ENCODE measurements around the gene IARS2. TPM values are rescaled to one million over a fixed set of nuclear protein-coding genes. Genes with fewer than 3 reads are reported as not detected.

Gene IARS2
- total RNA-seq, 1 experiment from 2014 or later: 73.9 TPM

DNA sequence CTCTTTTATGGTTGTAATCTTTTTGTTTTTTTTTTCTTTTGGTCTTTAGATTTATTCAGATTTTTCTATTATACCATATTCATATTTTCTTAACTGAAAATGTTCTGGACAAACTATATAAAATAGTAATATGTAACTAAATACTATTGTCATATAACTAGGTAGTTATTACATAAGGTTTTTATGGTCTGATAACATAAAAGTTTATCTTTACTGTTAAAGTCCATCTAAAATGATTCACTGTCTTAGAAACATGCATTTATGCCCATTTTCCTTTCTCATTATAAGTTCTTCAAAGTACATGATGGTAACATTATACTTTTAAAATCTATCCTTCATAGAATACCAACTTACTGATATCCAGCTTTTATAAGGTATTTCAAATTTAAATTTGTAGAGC lies 29.1 kb downstream of the IARS2 start (continued):
- TF ChIP-seq, protein P1, sequence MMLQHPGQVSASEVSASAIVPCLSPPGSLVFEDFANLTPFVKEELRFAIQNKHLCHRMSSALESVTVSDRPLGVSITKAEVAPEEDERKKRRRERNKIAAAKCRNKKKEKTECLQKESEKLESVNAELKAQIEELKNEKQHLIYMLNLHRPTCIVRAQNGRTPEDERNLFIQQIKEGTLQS (CRISPR knock-in tag; conservative IDR thresholded peaks at IDR 0.05): no peak
- TF ChIP-seq NR2C2 (CRISPR knock-in tag; IDR thresholded peaks at IDR 0.05): no peak

DNA sequence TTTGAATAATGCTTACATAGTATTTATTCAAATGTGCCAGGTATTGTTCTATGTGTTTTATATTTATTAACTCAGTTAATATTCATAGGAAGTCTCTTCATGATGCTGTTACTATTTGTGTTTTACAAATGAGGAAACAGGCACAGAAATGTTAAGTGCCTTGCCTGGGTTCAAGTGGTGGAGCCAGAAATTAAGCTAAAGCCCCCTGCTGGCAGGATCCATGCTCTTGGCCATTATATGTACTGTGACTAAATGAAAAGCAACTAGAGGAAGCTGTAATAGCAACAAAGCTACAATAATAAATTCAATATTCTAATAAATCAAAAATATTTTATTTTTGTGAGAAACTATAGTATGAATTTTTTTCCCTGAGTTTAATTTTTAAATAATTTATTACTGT lies 30.0 kb downstream of the IARS2 start:
- Mint-ChIP-seq H3K4me3 (no peak overlapping the region), H3K27ac (no peak overlapping the region), H3K4me1 (0 out of 2 replicates have a peak, but pooled peaks cover 5% of the 10 kb centered on the region), H3K9me3 (no peaks in the 10 kb centered on the region), H3K27me3 (ENCODE audit: low read depth) (no peaks in the 10 kb centered on the region), H3K36me3 (peaks cover 17% of the 10 kb centered on the region)
- DNase-seq (ENCODE audit: low spot score): peak; percentile 26
- ATAC-seq: no peak
- CTCF ChIA-PET: interaction anchor here (0.5 to 3.4 kb wide), 14 partner anchors 9 to 157 kb away, joined by 3 to 29 read pairs (median 3); partner anchors contain the start of gene BPNT1
- TF ChIP-seq ZBTB21 (CRISPR knock-in tag; IDR thresholded peaks at IDR 0.05; ENCODE audit: borderline replicate concordance): no peak
- TF ChIP-seq, protein P2, sequence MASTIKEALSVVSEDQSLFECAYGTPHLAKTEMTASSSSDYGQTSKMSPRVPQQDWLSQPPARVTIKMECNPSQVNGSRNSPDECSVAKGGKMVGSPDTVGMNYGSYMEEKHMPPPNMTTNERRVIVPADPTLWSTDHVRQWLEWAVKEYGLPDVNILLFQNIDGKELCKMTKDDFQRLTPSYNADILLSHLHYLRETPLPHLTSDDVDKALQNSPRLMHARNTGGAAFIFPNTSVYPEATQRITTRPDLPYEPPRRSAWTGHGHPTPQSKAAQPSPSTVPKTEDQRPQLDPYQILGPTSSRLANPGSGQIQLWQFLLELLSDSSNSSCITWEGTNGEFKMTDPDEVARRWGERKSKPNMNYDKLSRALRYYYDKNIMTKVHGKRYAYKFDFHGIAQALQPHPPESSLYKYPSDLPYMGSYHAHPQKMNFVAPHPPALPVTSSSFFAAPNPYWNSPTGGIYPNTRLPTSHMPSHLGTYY (CRISPR knock-in tag; IDR thresholded peaks at IDR 0.05): no peak
- TF ChIP-seq, protein P3, sequence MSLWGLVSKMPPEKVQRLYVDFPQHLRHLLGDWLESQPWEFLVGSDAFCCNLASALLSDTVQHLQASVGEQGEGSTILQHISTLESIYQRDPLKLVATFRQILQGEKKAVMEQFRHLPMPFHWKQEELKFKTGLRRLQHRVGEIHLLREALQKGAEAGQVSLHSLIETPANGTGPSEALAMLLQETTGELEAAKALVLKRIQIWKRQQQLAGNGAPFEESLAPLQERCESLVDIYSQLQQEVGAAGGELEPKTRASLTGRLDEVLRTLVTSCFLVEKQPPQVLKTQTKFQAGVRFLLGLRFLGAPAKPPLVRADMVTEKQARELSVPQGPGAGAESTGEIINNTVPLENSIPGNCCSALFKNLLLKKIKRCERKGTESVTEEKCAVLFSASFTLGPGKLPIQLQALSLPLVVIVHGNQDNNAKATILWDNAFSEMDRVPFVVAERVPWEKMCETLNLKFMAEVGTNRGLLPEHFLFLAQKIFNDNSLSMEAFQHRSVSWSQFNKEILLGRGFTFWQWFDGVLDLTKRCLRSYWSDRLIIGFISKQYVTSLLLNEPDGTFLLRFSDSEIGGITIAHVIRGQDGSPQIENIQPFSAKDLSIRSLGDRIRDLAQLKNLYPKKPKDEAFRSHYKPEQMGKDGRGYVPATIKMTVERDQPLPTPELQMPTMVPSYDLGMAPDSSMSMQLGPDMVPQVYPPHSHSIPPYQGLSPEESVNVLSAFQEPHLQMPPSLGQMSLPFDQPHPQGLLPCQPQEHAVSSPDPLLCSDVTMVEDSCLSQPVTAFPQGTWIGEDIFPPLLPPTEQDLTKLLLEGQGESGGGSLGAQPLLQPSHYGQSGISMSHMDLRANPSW (CRISPR knock-in tag; conservative IDR thresholded peaks at IDR 0.05; ENCODE audit: low read depth): no peak
- TF ChIP-seq, protein P4, sequence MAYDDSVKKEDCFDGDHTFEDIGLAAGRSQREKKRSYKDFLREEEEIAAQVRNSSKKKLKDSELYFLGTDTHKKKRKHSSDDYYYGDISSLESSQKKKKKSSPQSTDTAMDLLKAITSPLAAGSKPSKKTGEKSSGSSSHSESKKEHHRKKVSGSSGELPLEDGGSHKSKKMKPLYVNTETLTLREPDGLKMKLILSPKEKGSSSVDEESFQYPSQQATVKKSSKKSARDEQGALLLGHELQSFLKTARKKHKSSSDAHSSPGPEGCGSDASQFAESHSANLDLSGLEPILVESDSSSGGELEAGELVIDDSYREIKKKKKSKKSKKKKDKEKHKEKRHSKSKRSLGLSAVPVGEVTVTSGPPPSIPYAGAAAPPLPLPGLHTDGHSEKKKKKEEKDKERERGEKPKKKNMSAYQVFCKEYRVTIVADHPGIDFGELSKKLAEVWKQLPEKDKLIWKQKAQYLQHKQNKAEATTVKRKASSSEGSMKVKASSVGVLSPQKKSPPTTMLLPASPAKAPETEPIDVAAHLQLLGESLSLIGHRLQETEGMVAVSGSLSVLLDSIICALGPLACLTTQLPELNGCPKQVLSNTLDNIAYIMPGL (CRISPR knock-in tag; IDR thresholded peaks at IDR 0.05): no peak
- POLR2A ChIA-PET: no interaction called here

DNA sequence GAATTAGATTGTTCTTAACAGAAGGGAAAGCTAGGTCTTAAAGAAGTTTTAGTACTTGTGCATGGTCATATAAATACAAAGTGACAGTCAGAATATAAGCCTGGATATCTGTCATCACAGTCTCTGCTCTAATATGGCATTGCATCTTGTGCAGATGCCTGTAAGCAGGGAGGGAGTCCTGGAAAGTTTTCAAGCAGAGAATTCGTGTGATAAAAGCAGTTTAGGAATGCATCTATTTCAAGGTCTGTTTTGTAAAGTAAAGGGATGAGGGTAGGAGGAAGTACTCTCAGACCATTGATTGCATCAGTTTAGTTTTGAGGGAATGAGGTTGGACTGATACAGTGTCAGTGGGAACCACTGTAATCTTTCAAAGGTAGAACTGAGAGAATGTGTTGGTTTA lies 30.6 kb downstream of the IARS2 start:
- POLR2A ChIA-PET: no interaction called here
- TF ChIP-seq, protein P5, sequence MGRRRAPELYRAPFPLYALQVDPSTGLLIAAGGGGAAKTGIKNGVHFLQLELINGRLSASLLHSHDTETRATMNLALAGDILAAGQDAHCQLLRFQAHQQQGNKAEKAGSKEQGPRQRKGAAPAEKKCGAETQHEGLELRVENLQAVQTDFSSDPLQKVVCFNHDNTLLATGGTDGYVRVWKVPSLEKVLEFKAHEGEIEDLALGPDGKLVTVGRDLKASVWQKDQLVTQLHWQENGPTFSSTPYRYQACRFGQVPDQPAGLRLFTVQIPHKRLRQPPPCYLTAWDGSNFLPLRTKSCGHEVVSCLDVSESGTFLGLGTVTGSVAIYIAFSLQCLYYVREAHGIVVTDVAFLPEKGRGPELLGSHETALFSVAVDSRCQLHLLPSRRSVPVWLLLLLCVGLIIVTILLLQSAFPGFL (CRISPR knock-in tag; IDR thresholded peaks at IDR 0.05; ENCODE audit: borderline replicate concordance): no peak
- TF ChIP-seq ZNF423 (CRISPR knock-in tag; IDR thresholded peaks at IDR 0.05) (no peak), ZNF121 (CRISPR knock-in tag; IDR thresholded peaks at IDR 0.05) (no peak), GABPB1 (CRISPR knock-in tag; IDR thresholded peaks at IDR 0.05) (no peak), ZNF317 (CRISPR knock-in tag; IDR thresholded peaks at IDR 0.05; ENCODE audit: borderline replicate concordance, low read depth) (no peak), ELF4 (CRISPR knock-in tag; IDR thresholded peaks at IDR 0.05; ENCODE audit: low read depth) (no peak), MYBL2 (CRISPR knock-in tag; IDR thresholded peaks at IDR 0.05) (no peak), KAT7 (CRISPR knock-in tag; IDR thresholded peaks at IDR 0.05; ENCODE audit: borderline replicate concordance) (no peak)
- TF ChIP-seq, protein P3 (CRISPR knock-in tag; conservative IDR thresholded peaks at IDR 0.05; ENCODE audit: low read depth): no peak
- TF ChIP-seq, protein P6, sequence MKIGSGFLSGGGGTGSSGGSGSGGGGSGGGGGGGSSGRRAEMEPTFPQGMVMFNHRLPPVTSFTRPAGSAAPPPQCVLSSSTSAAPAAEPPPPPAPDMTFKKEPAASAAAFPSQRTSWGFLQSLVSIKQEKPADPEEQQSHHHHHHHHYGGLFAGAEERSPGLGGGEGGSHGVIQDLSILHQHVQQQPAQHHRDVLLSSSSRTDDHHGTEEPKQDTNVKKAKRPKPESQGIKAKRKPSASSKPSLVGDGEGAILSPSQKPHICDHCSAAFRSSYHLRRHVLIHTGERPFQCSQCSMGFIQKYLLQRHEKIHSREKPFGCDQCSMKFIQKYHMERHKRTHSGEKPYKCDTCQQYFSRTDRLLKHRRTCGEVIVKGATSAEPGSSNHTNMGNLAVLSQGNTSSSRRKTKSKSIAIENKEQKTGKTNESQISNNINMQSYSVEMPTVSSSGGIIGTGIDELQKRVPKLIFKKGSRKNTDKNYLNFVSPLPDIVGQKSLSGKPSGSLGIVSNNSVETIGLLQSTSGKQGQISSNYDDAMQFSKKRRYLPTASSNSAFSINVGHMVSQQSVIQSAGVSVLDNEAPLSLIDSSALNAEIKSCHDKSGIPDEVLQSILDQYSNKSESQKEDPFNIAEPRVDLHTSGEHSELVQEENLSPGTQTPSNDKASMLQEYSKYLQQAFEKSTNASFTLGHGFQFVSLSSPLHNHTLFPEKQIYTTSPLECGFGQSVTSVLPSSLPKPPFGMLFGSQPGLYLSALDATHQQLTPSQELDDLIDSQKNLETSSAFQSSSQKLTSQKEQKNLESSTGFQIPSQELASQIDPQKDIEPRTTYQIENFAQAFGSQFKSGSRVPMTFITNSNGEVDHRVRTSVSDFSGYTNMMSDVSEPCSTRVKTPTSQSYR (CRISPR knock-in tag; IDR thresholded peaks at IDR 0.05): no peak
- TF ChIP-seq, protein P7, sequence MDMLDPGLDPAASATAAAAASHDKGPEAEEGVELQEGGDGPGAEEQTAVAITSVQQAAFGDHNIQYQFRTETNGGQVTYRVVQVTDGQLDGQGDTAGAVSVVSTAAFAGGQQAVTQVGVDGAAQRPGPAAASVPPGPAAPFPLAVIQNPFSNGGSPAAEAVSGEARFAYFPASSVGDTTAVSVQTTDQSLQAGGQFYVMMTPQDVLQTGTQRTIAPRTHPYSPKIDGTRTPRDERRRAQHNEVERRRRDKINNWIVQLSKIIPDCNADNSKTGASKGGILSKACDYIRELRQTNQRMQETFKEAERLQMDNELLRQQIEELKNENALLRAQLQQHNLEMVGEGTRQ (CRISPR knock-in tag; IDR thresholded peaks at IDR 0.05): no peak
- Mint-ChIP-seq H3K36me3 (peaks cover 22% of the 10 kb centered on the region), H3K9me3 (peaks cover 3% of the 10 kb centered on the region), H3K27me3 (ENCODE audit: low read depth) (no peaks in the 10 kb centered on the region), H3K4me1 (0 out of 2 replicates have a peak, but pooled peaks cover 5% of the 10 kb centered on the region), H3K27ac (peak overlapping the region; percentile 29; the same call in 1 of the 2 replicates), H3K4me3 (no peak overlapping the region)
- DNase-seq (ENCODE audit: low spot score): no peak
- CTCF ChIA-PET: interaction anchor here (0.6 to 3.4 kb wide), 12 partner anchors 10 to 134 kb away, joined by 3 to 29 read pairs (median 3); partner anchors contain the start of gene BPNT1
- no peak for ATAC-seq

All from WTC11 (cell line).